Camera-type eye (tissue), 1 donor: Measurements from ENCODE around the gene KRTAP12-2. TPM values are rescaled to one million over a fixed set of nuclear protein-coding genes. Genes with fewer than 3 reads are reported as not detected.

Source experiments
- total RNA-seq: library from RNA; depleted of rRNA; stranded (reverse); fragments of >200 nt; gene quantifications from one replicate; pipeline ENCODE4 v1.2.3, GENCODE V29; 2014

Gene KRTAP12-2
- not detected for total RNA-seq

GRCh38 chr21:44666401-44667320 lies at the start of gene KRTAP12-2:
TSS of gene KRTAP12-2 (minus strand) at chr21:44666927. CDS start at chr21:44666886, 41 bp downstream.

GRCh38 chr21:44711327-44712202 lies 44.8 kb upstream of the KRTAP12-2 start, which contains the start of gene TSPEAR:
TSS of gene TSPEAR (minus strand) at chr21:44711572. CDS start at chr21:44711514, 58 bp downstream.

GRCh38 chr21:44697172-44697810 lies 30.6 kb upstream of the KRTAP12-2 start, which contains the start of gene KRTAP10-12:
TSS of gene KRTAP10-12 (plus strand) at chr21:44697172. CDS start at chr21:44697202, 30 bp downstream.

GRCh38 chr21:44681861-44682579 lies 15.3 kb upstream of the KRTAP12-2 start, which contains the start of gene KRTAP12-1:
TSS of gene KRTAP12-1 (minus strand) at chr21:44682163. CDS start at chr21:44682123, 40 bp downstream.

GRCh38 chr21:44657635-44658540 lies 8.8 kb downstream of the KRTAP12-2 start, which contains the start of gene KRTAP12-3:
TSS of gene KRTAP12-3 (plus strand) at chr21:44657932. CDS start at chr21:44657980, 48 bp downstream.

GRCh38 chr21:44654576-44655175 lies 12.1 kb downstream of the KRTAP12-2 start, which contains the start of gene KRTAP12-4:
TSS of gene KRTAP12-4 (minus strand) at chr21:44654659. CDS start at chr21:44654614, 45 bp downstream.

GRCh38 chr21:44646366-44647221 lies 20.1 kb downstream of the KRTAP12-2 start, which contains the start of gene KRTAP10-11:
TSS of gene KRTAP10-11 (plus strand) at chr21:44646414. CDS start at chr21:44646459, 45 bp downstream.

GRCh38 chr21:44637018-44637850 lies 29.5 kb downstream of the KRTAP12-2 start, which contains the start of gene KRTAP10-10:
TSS of gene KRTAP10-10 (plus strand) at chr21:44637356. CDS start at chr21:44637418, 62 bp downstream.

GRCh38 chr21:44626673-44627143 lies 40.0 kb downstream of the KRTAP12-2 start, which contains the start of gene KRTAP10-9:
TSS of gene KRTAP10-9 (plus strand) at chr21:44627093. CDS start at chr21:44627172, 79 bp downstream.

Other genes with a start within 250 kb of the KRTAP12-2 start
- gene LRRC3, start 211.4 kb downstream of the KRTAP12-2 start, total RNA-seq, result 3.4 TPM
- not detected for gene KRTAP10-1, start 126.7 kb downstream of the KRTAP12-2 start, total RNA-seq
- not detected for gene KRTAP10-2, start 115.4 kb downstream of the KRTAP12-2 start, total RNA-seq
- not detected for gene KRTAP10-3, start 108.1 kb downstream of the KRTAP12-2 start, total RNA-seq
- not detected for gene KRTAP10-4, start 93.2 kb downstream of the KRTAP12-2 start, total RNA-seq
- gene KRTAP10-5, start 86.3 kb downstream of the KRTAP12-2 start, total RNA-seq, result not detected
- gene KRTAP10-6, start 74.4 kb downstream of the KRTAP12-2 start, total RNA-seq, result not detected
- gene KRTAP10-7, start 66.3 kb downstream of the KRTAP12-2 start, total RNA-seq, result not detected
- gene KRTAP10-8, start 54.8 kb downstream of the KRTAP12-2 start, total RNA-seq, result not detected
- gene KRTAP10-9, start 39.8 kb downstream of the KRTAP12-2 start, total RNA-seq, result not detected
- not detected for gene KRTAP10-10, start 29.6 kb downstream of the KRTAP12-2 start, total RNA-seq
- not detected for gene KRTAP10-11, start 20.5 kb downstream of the KRTAP12-2 start, total RNA-seq
- not detected for gene KRTAP12-4, start 12.3 kb downstream of the KRTAP12-2 start, total RNA-seq
- not detected for gene KRTAP12-3, start 9.0 kb downstream of the KRTAP12-2 start, total RNA-seq
- gene KRTAP12-1, start 15.2 kb upstream of the KRTAP12-2 start, total RNA-seq, result not detected
- gene KRTAP10-12, start 30.2 kb upstream of the KRTAP12-2 start, total RNA-seq, result not detected
- not detected for gene TSPEAR, start 44.6 kb upstream of the KRTAP12-2 start, total RNA-seq
- 73.3 TPM for gene UBE2G2, start 134.9 kb upstream of the KRTAP12-2 start, total RNA-seq
- 59.3 TPM for gene SUMO3, start 151.1 kb upstream of the KRTAP12-2 start, total RNA-seq
- gene PTTG1IP, start 206.8 kb upstream of the KRTAP12-2 start, total RNA-seq, result 172 TPM